Aorta (tissue), 5 donors: ENCODE results near the gene STX8. TPM values are rescaled to one million over a fixed set of nuclear protein-coding genes. Genes with fewer than 3 reads are reported as not detected.

Source experiments
- ATAC-seq: fragments of 200-7000 bp; cut with Tn5 transposase; one replicate; pipeline ENCODE4 v1.9.1; 2022; ENCODE audit warnings: moderate library complexity; ENCODE audit not compliant: low FRiP score
- DNase-seq, 2 donors: peaks; one replicate each; pipeline ENCODE4 v3.0.0-alpha.2; 2020
- H3K27ac ChIP-seq, 2 donors: one replicate each; pipeline ENCODE4 v1.5.1; 2013; ENCODE audit warnings: low read length in 2 of 2, mild to moderate bottlenecking in 2 of 2, moderate library complexity in 2 of 2, control low read depth in 1 of 2, inconsistent platforms in 1 of 2, low read depth in 1 of 2
- H3K27me3 ChIP-seq, 2 donors: one replicate each; pipeline ENCODE4 v1.6.1; 2013; ENCODE audit warnings: control low read depth in 1 of 2, low read length in 1 of 2, mild to moderate bottlenecking in 1 of 2, moderate library complexity in 1 of 2; ENCODE audit not compliant: insufficient read depth in 2 of 2, control insufficient read depth in 1 of 2
- H3K36me3 ChIP-seq, 2 donors: one replicate each; pipeline ENCODE4 v1.6.1; 2013; ENCODE audit warnings: control low read depth in 1 of 2, low read length in 1 of 2, mild to moderate bottlenecking in 1 of 2; ENCODE audit not compliant: insufficient read depth in 2 of 2, control insufficient read depth in 1 of 2
- H3K4me1 ChIP-seq, 2 donors: one replicate each; pipeline ENCODE4 v1.6.1; 2013; ENCODE audit warnings: low read length in 2 of 2, control low read depth in 1 of 2, mild to moderate bottlenecking in 1 of 2, moderate library complexity in 1 of 2; ENCODE audit not compliant: insufficient read depth in 2 of 2, control insufficient read depth in 1 of 2
- H3K4me3 ChIP-seq, 2 donors: one replicate each; pipeline ENCODE4 v1.5.1; 2013; ENCODE audit warnings: low read length in 2 of 2, control low read depth in 1 of 2, mild to moderate bottlenecking in 1 of 2
- H3K9me3 ChIP-seq: one replicate; pipeline ENCODE4 v1.6.1; 2013; ENCODE audit warnings: mild to moderate bottlenecking, low read length; ENCODE audit not compliant: control insufficient read depth
- WGBS, 2 donors: extraction: QIAGEN DNeasy Blood & Tissue Kit; methylation state at CpG; one replicate each; pipeline ENCODE4 v1.1.7; 2013; 5-methylcytosine and 5-hydroxymethylcytosine counted together
- intact Hi-C, 2 donors: fragments of 100-400 bp; cut with DNase I; formaldehyde crosslinking; loops; one replicate each; pipeline versions ENCODE4 v1.14.2 to v1.15.0; 2022
- polyA plus RNA-seq, 2 donors: library from polyadenylated mRNA; stranded (reverse); fragments of 200-250 nt; gene quantifications; one replicate each; pipeline ENCODE4 v1.2.3, GENCODE V29; 2013
- total RNA-seq, 2 donors: library from RNA; stranded (reverse); fragmentation: NEBNext Ultra II Directional; extraction: Animal tissue kit (Norgen Biotek cat#: 25700); gene quantifications; one replicate each; pipeline ENCODE4 v1.2.1, GENCODE V29; 2021
- donor health status: healthy with polysubstance abuse.
- donor health status: Bipolar disorder and iron deficiency.
- donor health status: DM: no; HTN: no; CAD: no.
- donor health status: DM: no; HTN: no; CAD: no.
- donor health status: DM: yes; HTN: yes; CAD: no.

The STX8 gene
- total and polyA plus RNA-seq, 4 donors: 57.4 to 108 (median 68.5) TPM

DNA sequence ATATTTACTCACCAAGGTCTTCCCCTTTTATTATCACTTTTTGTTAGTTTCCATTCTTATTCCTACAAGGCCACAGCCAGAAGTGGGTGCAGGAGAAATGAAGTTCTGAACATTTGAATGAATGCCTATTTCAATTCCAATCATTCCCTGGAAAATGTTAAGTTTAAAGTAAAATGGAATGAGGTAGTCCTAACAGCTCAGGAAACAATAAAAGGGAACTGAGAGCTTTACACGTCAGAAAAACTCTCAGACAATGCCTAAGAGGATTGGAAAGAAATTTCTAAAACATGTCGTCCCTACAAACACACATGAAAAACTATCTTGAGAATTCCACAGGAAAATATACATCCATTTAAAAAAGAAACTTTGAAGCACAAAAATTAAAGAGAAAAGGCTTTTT is 238.8 kb downstream of the STX8 start:
- no peaks in the 10 kb centered on the region for H3K36me3 ChIP-seq
- 50 to 72% methylated on average over 2 of the region's 2 CpGs for WGBS, 2 donors
- intact Hi-C loops: no loop called here
- H3K27me3 ChIP-seq: no peaks in the 10 kb centered on the region
- no peaks in the 10 kb centered on the region for H3K9me3 ChIP-seq
- no peak overlapping the region for H3K27ac ChIP-seq
- H3K4me1 ChIP-seq: no peaks in the 10 kb centered on the region
- H3K4me3 ChIP-seq: no peak overlapping the region
- no peak for DNase-seq
- ATAC-seq: no peak

DNA sequence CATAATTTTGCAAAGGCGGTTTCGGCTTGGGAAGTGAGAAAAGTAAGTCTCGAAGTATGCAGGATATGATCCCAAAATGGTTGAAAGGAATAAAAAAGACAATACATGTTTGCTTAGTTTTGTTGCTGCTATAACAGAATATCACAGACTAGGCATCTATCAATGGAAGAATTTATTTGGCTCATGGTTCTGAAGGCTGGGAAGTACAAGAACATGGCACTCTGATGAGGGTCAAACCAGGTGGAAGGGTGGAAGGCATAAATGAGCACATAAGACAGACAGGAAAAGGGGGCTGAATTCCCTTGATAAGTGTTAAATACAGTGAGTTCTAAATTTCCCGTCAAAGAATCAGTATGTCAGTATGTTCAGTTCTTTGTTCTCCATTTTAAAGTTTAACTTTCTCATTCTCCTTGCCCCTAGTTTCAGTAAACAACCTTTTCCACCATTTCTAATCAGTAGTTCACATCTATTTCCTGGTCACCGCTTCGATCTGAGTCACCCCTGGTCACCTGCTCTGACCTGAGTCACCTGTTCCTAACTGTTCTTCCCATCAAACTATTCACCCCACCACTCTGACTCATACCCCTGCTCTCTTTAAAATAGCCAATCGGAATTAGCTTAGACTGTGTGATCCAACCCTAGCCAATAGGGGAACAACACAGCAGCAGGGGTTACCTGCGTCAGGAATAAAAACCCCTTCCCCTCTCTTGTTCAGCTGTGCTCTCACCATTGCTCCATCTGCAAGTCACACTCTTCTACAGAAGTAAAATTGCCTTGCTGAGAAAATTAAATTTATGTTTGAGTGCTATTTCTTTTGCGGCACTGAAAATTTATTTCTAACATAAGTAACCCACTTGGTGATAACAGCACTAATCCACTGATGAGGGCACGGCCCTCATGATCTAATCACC is 240.8 kb downstream of the STX8 start:
- WGBS, 2 donors: 87 to 89% methylated on average over 10 of the region's 10 CpGs
- ATAC-seq: no peak
- Histone ChIP-seq H3K27me3 (no peaks in the 10 kb centered on the region), H3K4me3 (no peak overlapping the region), H3K9me3 (no peaks in the 10 kb centered on the region), H3K27ac (no peak overlapping the region), H3K4me1 (no peaks in the 10 kb centered on the region), H3K36me3 (no peaks in the 10 kb centered on the region)
- no peak for DNase-seq
- intact Hi-C loops: no loop called here

DNA sequence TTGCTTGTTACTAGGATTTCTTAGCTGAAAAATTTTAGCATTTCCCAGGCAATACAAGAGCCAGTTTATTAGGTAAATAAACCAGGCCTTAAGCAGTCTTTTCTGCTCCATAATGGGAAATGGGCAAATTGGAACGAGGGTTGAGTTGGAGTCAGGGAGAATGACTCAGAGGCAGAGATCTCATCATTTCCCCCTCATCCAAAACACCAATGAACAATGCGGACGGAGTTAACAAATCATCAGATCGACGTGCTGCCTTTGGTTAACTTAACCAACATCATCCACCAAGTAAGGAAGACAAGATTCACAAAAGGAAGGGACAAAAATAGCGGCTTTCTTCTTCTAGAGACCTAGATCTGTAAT is 243.5 kb downstream of the STX8 start:
- H3K4me3 ChIP-seq: no peak overlapping the region
- intact Hi-C loops: no loop called here
- no peak overlapping the region for H3K27ac ChIP-seq
- DNase-seq (no peak), ATAC-seq (no peak)
- no peaks in the 10 kb centered on the region for H3K36me3 ChIP-seq
- WGBS, 2 donors: 91 to 94% methylated on average over 6 of the region's 6 CpGs
- no peaks in the 10 kb centered on the region for H3K9me3 ChIP-seq
- H3K4me1 ChIP-seq: no peaks in the 10 kb centered on the region
- H3K27me3 ChIP-seq: no peaks in the 10 kb centered on the region

DNA sequence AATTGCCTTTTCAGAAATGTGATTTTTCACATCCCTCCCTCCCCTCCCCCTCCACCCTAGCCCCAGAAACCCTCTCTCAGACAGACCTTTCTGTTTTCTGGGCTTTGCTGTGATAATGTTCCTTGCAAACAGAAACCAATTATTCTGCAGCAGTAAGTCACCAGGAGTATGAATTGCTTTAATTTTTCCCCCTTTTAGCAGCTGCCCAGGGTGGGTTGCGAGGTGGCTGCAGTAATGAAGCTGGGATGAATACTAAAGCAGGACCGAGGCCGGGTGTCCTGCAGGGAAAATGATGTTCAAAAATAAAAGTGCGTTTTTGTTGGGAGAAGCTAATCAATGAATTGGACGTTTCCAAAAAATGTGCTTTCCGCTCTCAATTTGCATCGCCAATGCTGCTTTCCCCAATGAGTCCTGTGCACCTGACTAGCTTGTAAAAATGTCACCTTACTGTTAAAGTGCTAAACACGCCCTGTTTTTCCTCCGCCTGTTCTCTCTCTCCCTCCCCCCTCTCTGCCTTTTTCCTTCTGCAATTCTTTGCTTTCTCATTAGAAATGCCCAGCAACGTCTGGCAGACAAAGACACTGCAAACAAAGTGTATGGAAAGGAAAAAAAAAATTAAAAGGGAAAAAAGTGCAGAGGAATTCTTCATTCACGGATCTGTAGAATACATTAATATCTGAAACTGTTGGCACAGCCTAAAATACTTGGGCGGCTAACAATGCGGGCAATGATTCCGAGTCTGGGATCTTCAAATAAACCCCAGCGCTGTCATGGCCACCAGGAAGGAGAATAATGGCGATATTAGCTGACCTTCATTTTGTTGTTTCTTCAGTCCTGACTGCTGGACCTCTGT is 244.1 kb downstream of the STX8 start:
- Histone ChIP-seq H3K27ac (no peak overlapping the region), H3K9me3 (no peaks in the 10 kb centered on the region), H3K27me3 (no peaks in the 10 kb centered on the region), H3K4me3 (no peak overlapping the region), H3K4me1 (no peaks in the 10 kb centered on the region), H3K36me3 (no peaks in the 10 kb centered on the region)
- intact Hi-C loops: no loop called here
- DNase-seq: no peak
- WGBS, 2 donors: 88 to 91% methylated on average over 16 of the region's 16 CpGs
- no peak for ATAC-seq

DNA sequence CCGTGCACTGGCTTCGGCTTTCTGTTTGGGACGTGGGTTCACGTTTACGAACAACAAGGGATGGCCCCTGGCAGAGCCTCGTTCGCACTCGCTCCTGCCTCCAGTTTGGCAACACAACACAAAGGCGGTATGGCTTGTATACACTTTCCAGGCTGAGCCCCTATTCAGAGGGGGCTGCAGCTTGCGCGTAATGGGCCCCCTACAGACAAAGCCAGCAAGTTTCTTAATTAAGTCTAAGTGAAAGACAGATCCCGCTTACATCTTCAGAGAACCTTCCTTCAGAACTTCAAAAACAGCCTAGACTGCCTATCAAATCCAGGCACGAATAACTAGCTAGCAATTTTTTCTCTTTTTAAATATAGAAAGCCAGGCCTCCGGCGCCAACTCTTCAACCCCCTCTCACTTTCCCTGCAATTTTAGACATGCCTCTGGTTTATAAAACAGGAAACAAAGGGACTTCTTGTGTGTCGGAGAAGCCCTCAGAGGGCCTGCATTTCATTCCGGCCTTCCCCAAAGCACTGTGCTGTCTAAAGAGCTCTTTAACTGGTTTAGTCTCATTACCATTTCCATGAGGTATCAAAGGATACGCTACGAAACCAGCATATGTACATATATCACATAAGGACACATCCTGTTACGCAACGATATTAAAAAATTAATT is 244.9 kb downstream of the STX8 start:
- Histone ChIP-seq H3K36me3 (no peaks in the 10 kb centered on the region), H3K27me3 (no peaks in the 10 kb centered on the region), H3K4me1 (no peaks in the 10 kb centered on the region), H3K4me3 (no peak overlapping the region), H3K9me3 (no peaks in the 10 kb centered on the region), H3K27ac (no peak overlapping the region)
- WGBS, 2 donors: 85 to 86% methylated on average over 21 of the region's 21 CpGs
- intact Hi-C loops: no loop called here
- ATAC-seq (no peak), DNase-seq (no peak)

DNA sequence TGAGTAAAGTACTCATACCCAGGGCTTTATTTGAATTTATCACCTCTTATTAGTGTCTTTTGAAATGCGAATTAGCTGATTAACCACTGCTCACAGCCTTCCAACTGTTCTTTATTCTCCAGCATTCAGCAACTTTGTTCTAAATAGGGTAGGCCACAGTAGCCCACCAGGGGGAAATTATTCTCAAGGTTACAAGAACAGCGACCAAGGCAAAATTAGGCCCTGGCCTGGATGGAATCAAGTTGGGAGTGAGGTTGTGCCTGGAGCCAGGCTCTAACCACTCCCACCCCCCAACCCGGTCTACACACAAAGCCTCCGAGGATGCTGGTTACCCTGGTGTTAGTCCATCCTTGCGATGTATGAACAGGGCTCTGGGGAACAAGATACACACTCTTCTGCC is 245.5 kb downstream of the STX8 start:
- ATAC-seq (no peak), DNase-seq (no peak)
- WGBS, 2 donors: 89 to 91% methylated on average over 5 of the region's 5 CpGs
- H3K27me3 ChIP-seq: no peaks in the 10 kb centered on the region
- no peak overlapping the region for H3K4me3 ChIP-seq
- no peaks in the 10 kb centered on the region for H3K36me3 ChIP-seq
- H3K9me3 ChIP-seq: no peaks in the 10 kb centered on the region
- H3K4me1 ChIP-seq: no peaks in the 10 kb centered on the region
- intact Hi-C loops: no loop called here
- no peak overlapping the region for H3K27ac ChIP-seq

DNA sequence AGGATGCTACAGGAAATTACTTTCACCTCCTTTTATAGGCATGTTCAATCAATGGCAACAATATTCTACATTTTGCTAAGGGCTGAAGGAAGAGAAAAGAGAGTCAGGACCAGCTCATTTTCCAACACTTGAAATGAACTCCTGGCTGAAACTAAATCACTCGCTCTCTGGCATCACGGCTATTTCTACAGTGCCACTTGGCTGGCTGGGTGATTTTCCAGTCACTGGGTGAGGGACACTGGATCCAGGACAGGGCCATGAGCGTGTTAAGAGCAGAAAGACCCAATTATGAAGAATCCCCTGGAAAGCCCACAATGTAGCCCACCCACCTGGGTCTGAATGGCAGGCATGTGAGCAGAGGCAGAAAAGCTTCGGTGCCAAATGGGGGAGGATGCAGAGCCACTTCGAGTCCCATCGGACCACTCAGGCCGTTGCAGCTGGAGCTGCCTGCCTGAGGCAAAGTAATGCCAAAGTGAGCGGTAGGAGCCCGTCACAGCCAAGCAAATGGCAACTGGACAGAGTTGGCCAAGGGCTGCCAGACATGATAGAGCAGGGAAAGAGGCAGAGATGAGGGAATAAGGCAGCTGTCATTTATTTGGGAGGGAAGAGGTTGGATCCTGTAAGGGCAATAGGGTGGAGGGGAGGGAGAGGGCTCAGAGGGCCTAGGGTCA is 246.2 kb downstream of the STX8 start:
- no peaks in the 10 kb centered on the region for H3K27me3 ChIP-seq
- intact Hi-C loops: no loop called here
- H3K9me3 ChIP-seq: no peaks in the 10 kb centered on the region
- 74 to 76% methylated on average over 9 of the region's 9 CpGs for WGBS, 2 donors
- no peak for ATAC-seq
- no peak for DNase-seq
- H3K4me3 ChIP-seq: no peak overlapping the region
- no peaks in the 10 kb centered on the region for H3K36me3 ChIP-seq
- H3K4me1 ChIP-seq: no peaks in the 10 kb centered on the region
- no peak overlapping the region for H3K27ac ChIP-seq

DNA sequence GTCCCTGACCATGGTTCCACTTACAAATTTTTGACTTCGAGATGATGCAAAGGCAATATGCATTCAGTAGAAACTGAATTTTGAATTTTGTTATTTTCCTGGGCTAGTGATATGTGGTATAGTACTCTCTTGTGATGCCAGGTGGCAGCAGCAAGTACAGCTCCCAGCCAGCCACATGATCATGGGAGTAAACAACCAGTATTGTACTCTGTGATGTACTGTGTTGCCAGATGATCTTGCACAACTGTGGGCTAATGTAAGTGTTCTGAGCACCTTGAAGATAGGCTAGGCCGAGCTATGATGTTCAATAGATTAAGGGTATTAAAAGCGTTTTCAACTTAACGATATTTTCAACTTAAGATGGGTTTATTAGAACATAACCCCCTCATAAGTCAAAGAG is 250.8 kb downstream of the STX8 start:
- ATAC-seq (no peak), DNase-seq (no peak)
- Histone ChIP-seq H3K4me1 (no peaks in the 10 kb centered on the region), H3K27ac (no peak overlapping the region), H3K36me3 (no peaks in the 10 kb centered on the region), H3K9me3 (no peaks in the 10 kb centered on the region), H3K4me3 (no peak overlapping the region), H3K27me3 (no peaks in the 10 kb centered on the region)
- intact Hi-C loops: loop anchor here in 1 of 2 donors (5.0 kb wide), 1 partner anchor 172 kb away; no protein-coding TSS in a partner anchor
- WGBS, 2 donors: 97% methylated on average over 4 of the region's 4 CpGs
